Measurements from ENCODE around the gene TNNI2. TPM values are rescaled to one million over a fixed set of nuclear protein-coding genes. Genes with fewer than 3 reads are reported as not detected.

The TNNI2 gene
- total and polyA plus RNA-seq, 4 donors = 0.22 to 0.28 TPM; not detected in 2

DNA sequence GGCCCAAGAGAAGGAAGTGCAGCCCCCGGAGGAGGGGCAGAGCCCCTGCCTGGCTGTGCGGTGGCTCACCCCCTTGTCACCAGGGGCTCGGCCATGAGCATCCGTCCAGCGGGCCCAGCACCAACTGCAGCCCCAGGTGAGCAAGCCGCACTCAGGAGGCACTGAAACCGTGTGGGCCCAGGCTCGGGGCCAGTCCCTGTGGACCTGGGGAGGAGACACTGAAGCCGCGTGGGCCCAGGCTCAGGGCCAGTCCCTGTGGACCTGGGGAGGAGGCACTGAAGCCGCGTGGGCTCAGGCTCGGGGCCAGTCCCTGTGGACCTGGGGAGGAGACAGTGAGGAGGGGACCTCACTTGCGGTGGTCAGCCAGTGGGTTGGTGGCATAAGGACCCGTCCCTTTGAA lies 28.0 kb downstream of the TNNI2 start:
- TF ChIP-seq RAD21 (IDR thresholded peaks at IDR 0.05) (no peak), CTCF (IDR thresholded peaks at IDR 0.05; ENCODE audit: low read depth, low read length, missing input control) (no peak), RXRA (IDR thresholded peaks at IDR 0.05) (no peak), HNF4G (IDR thresholded peaks at IDR 0.05) (no peak), EGR1 (IDR thresholded peaks at IDR 0.05; ENCODE audit: low read depth in 2 of 2) (no peak), GABPA (IDR thresholded peaks at IDR 0.05 in 1 of 2, conservative IDR thresholded peaks at IDR 0.05 in 1 of 2) (no peak), JUND (IDR thresholded peaks at IDR 0.05) (no peak), FOXA2 (IDR thresholded peaks at IDR 0.05) (no peak), ATF3 (IDR thresholded peaks at IDR 0.05) (no peak), MAX (IDR thresholded peaks at IDR 0.05) (no peak), TAF1 (conservative IDR thresholded peaks at IDR 0.05) (no peak), ZBTB33 (IDR thresholded peaks at IDR 0.05) (no peak)
- 89% methylated on average over 15 of the region's 15 CpGs for WGBS
- H3K27ac ChIP-seq (ENCODE audit: low read depth in 1 of 2, low read length in 2 of 2) = no peak overlapping the region
- peaks cover 0 to 12% (median 8%) of the 10 kb centered on the region in 4 donors for H3K4me1 ChIP-seq (ENCODE audit: control insufficient read depth in 4 of 4, insufficient read depth in 4 of 4, low read length in 3 of 4)
- no peak overlapping the region for H3K4me3 ChIP-seq (ENCODE audit: low read depth in 1 of 3, low read length in 3 of 3)
- H3K9ac ChIP-seq (ENCODE audit: low read depth in 1 of 2, low read length in 2 of 2) = no peak overlapping the region
- H3K36me3 ChIP-seq (ENCODE audit: control insufficient read depth in 4 of 4, insufficient read depth in 3 of 4, low read depth in 1 of 4, low read length in 3 of 4) = no peaks in the 10 kb centered on the region
- H3K27me3 ChIP-seq (ENCODE audit: control insufficient read depth in 4 of 4, insufficient read depth in 4 of 4, low read length in 3 of 4) = peaks cover 0 to 3% (median 0%) of the 10 kb centered on the region in 4 donors
- no peaks in the 10 kb centered on the region for H3K9me3 ChIP-seq (ENCODE audit: control insufficient read depth in 4 of 4, low read length in 3 of 4)
- no peak for DNase-seq (ENCODE audit: low spot score)

- H3K4me3 ChIP-seq (ENCODE audit: low read depth in 1 of 3, low read length in 3 of 3) = no peak overlapping the region
- 68% methylated on average over 8 of the region's 8 CpGs for WGBS
- DNase-seq (ENCODE audit: low spot score) = no peak
These were observed 28.6 kb downstream of the TNNI2 start for GRCh38 chr11:1867381-1867780.

More at GRCh38 chr11:1867381-1867780, 28.6 kb downstream of the TNNI2 start:
- H3K4me1 ChIP-seq (ENCODE audit: control insufficient read depth in 4 of 4, insufficient read depth in 4 of 4, low read length in 3 of 4) = peaks cover 0 to 12% (median 8%) of the 10 kb centered on the region in 4 donors
- no peaks in the 10 kb centered on the region for H3K9me3 ChIP-seq (ENCODE audit: control insufficient read depth in 4 of 4, low read length in 3 of 4)
- H3K9ac ChIP-seq (ENCODE audit: low read depth in 1 of 2, low read length in 2 of 2) = no peak overlapping the region
- H3K27me3 ChIP-seq (ENCODE audit: control insufficient read depth in 4 of 4, insufficient read depth in 4 of 4, low read length in 3 of 4) = peaks cover 0 to 3% (median 0%) of the 10 kb centered on the region in 4 donors
- H3K27ac ChIP-seq (ENCODE audit: low read depth in 1 of 2, low read length in 2 of 2) = no peak overlapping the region
- no peaks in the 10 kb centered on the region for H3K36me3 ChIP-seq (ENCODE audit: control insufficient read depth in 4 of 4, insufficient read depth in 3 of 4, low read depth in 1 of 4, low read length in 3 of 4)
- TF ChIP-seq HNF4G (IDR thresholded peaks at IDR 0.05) = no peak
- TF ChIP-seq HNF4A (conservative IDR thresholded peaks at IDR 0.05) = no peak
- no peak for TF ChIP-seq FOXA1 (IDR thresholded peaks at IDR 0.05)
- TF ChIP-seq FOXA2 (IDR thresholded peaks at IDR 0.05) = no peak
- TF ChIP-seq MAX (IDR thresholded peaks at IDR 0.05) = no peak
- no peak for TF ChIP-seq SP1 (IDR thresholded peaks at IDR 0.05)
- no peak for TF ChIP-seq GABPA (IDR thresholded peaks at IDR 0.05 in 1 of 2, conservative IDR thresholded peaks at IDR 0.05 in 1 of 2)
- no peak for TF ChIP-seq REST (IDR thresholded peaks at IDR 0.05)
- TF ChIP-seq ATF3 (IDR thresholded peaks at IDR 0.05) = no peak
- no peak for TF ChIP-seq ZBTB33 (IDR thresholded peaks at IDR 0.05)
- no peak for TF ChIP-seq TAF1 (conservative IDR thresholded peaks at IDR 0.05)
- no peak for TF ChIP-seq RAD21 (IDR thresholded peaks at IDR 0.05)
- TF ChIP-seq YY1 (IDR thresholded peaks at IDR 0.05) = no peak
- TF ChIP-seq JUND (IDR thresholded peaks at IDR 0.05) = no peak
- TF ChIP-seq NR2F2 (IDR thresholded peaks at IDR 0.05) = no peak
